Stimulated activated CD4-positive, alpha-beta T cell treated with anti-CD3 and anti-CD28 coated beads, Interleukin-12 subunit alpha, Interleukin-12 subunit beta, amount 100 ng/mL, for 24 hours (primary cell): ENCODE data around the gene PPFIBP2.

Source experiments
- DNase-seq, 2 experiments: peaks; one replicate each; pipeline ENCODE4 v3.0.0-alpha.2; 2020; ENCODE audit warnings: low read depth in 2 of 2

The PPFIBP2 gene

GRCh38 chr11:7691759-7692350 is 178.1 kb downstream of the PPFIBP2 start:
- no peak for DNase-seq

- no peak for DNase-seq
Measured at GRCh38 chr11:7692426-7692825, 178.6 kb downstream of the PPFIBP2 start.

- DNase-seq = no peak
Measured at GRCh38 chr11:7694235-7694634, 180.4 kb downstream of the PPFIBP2 start.

GRCh38 chr11:7696424-7696823 is 182.6 kb downstream of the PPFIBP2 start:
- no peak for DNase-seq
